Measurements from ENCODE around the gene TMEM229B. TPM values are rescaled to one million over a fixed set of nuclear protein-coding genes. Genes with fewer than 3 reads are reported as not detected.
A peak's percentile ranks its signal among the peaks of the same experiment; 100 is the strongest.
"Not testable (repeated sequence)": the region's sequence is repeated elsewhere in the genome, so short reads cannot be mapped to it uniquely, and the experiment has no call there.

The TMEM229B gene
- total RNA-seq, 1 donor from 2014 or later: 2.2 TPM

DNA sequence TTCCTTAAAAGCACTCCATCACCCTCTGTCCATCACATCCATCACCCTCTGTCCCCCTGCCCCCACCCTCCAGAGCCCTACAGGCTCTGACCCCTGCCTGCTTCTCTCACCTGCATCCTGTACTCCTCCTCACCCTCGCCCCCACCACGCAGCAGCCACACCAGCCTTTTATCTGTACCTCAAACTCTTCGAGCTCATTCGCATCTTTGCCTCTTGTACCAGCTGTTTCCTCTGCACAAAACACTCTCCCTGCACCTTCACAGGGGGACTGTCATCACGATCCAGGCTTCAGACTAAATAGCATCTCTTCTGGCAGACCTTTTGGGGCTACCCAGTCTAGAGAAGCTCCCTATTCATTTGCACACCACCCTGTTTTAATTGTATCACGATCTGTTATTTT is 24.1 kb downstream of the TMEM229B start:
- ATAC-seq: no peak
- no peak for DNase-seq
- intact Hi-C loops (cut with micrococcal nuclease): no loop called here

DNA sequence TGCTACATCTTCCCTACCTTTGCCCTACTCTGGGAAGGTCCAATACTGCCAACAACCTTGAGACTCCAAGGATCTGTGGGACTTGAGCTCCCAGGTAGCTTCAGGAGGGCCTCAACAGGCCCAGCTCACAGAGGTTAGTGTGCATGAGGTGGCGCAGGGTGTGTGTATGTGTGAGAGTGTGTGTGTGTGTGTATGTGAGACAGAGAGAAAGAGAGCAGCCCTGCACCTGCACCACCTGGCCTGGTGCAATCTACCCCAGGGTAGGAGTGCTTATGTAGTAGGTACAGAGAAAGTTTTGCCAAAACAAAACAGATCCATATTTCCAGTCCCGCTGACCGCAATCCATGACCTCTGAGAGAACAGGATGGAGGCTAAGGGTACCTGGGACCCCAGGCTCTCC is 24.6 kb downstream of the TMEM229B start:
- ATAC-seq (no peak), DNase-seq (no peak)
- intact Hi-C loops (cut with micrococcal nuclease): no loop called here

DNA sequence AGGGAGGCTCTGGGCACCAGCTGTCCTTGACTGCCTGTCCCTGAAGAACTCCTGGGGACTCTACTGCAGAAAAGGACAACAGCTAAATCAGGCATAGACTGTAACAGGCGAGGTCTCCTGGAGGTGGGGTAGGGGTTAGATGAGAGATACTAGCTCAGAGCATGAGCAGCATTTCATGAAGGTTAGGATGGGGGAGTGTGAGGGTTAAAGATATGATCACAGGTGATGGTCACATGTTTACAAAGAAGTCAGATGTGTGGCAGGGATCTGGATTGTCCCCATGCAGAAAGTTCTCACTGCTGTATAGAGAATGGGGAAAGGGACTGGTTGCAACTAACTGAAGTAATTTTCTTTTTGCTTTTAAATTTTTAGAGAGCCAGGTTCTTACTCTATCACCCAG is 26.5 kb downstream of the TMEM229B start:
- ATAC-seq: no peak
- DNase-seq: no peak
- intact Hi-C loops (cut with micrococcal nuclease): no loop called here

DNA sequence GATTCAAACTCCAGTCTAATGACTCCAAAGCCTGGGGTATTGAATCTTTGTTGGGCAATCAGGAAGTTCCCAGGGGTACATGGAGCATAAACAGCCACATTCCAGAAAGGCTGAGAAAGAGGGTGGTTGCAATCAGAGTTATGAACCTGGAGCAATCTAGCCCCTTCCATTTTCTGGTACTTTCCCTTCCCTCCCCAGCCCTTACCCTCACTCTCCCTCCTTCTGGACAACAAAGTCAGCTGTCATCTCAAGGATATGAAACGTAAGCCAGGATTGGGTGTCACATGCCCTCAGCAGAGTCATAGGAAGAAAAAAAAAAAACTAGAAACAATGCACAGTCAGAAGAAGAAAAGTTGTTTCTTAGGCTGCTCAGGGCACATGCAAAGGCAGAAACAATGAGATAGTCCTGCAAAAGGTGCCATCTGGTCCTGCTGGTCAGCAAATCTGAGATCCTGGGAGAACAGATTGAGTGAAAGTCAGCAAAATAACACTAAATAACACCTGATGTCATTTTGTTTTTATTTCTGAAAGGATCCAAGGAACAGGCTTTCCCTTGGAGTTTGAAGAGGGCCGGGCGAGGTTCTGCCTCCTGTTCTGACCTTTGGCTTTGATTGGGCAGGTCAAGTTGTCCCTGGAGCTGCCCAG is 27.1 kb downstream of the TMEM229B start:
- intact Hi-C loops (cut with micrococcal nuclease): no loop called here
- DNase-seq: no peak
- no peak for ATAC-seq

DNA sequence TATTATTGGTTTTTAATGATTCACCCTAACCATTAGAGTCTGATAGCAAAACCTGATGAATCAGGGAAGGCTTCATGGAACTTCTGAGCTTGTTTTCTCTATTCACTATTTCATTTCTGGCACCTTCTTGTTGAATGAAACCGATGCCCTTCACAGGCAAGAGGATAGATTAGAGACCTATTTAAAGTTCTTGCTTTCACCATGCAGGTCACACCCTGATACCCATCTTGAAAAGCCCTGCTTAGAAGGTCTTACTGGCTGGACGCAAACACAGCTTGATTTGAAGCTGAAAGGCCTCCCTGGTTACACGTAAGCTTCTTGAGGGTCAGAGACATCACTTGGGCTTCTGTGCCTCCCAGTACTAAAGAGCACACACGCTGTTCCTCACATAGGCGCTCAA is 29.2 kb downstream of the TMEM229B start:
- peak; percentile 50 for ATAC-seq
- no peak for DNase-seq
- intact Hi-C loops (cut with micrococcal nuclease): no loop called here

DNA sequence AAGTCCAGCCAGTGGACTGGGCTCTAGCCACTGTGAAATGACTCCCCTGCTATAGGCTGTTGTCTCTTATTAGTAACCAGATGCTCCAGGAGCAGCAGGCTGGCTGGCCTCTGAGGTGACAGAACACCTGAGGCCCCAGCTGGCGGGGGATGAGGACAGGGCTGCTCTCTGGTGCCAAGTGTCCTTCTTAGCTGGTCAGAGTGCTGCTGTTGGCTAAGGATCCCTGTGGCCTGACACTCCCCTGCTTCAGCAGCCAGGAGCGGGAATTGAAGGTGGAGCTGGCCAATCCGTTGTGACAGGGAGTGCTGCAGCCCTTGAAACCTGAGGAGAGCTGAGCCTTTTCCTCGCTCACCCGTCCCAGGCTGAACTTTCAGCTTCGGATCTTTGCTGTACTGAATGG is 30.7 kb downstream of the TMEM229B start:
- ATAC-seq (peak; percentile 88), DNase-seq (peak; percentile 61)

DNA sequence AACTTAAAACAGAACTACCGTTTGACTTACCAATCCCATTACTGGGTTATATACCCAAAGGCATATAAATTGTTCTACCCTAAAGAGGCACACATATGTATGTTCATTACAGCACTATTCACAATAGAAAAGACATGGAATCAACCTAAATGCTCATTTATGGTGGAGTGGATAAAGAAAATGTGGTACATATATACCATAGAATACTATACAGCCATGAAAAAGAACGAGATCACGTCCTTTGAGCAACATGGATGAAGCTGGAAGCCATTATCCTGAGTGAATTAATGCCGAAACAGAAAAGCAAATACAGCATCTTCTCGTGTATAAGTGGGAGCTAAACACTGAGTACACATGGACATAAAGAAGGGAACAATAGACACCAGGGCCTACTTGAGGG is 31.8 kb downstream of the TMEM229B start:
- intact Hi-C loops (cut with micrococcal nuclease): no loop called here
- DNase-seq: no peak

More for the DNA sequence above, 30.7 kb downstream of the TMEM229B start:
- intact Hi-C loops (cut with micrococcal nuclease): no loop called here

DNA sequence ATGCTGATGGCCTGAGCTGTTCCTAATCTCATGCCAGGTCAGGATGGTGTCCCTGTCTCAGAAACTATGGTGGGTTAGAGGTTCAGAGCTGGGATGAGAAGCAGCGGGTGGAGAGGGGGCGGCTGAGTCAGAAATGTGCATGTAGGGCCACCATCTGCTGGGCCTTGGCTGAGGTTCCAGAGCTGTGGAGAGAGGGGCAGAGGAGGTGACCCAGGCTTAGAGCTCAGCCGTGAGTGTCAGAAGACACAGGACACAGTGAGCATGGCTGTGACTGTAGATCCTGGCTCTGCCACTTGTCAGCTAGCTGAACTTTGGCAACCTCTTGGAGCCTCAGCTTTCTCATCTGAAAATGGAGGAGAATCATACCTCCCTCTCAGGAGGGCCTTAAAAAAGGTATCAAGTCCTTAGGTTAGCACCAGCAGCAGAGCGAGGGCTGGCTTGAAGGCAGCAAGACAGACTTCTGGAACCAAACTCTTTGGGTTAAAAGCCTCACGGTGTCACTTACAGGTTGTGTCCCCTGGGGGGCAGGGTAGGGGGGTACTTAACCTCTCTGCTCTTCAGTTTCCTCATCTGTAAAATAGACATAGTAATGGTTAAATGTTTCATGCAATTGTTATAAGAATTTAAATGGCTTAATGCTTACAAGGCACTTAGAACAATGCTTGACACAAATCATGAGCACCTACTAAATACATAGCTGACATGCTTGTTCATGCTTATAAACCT is 34.8 kb downstream of the TMEM229B start:
- DNase-seq: no peak
- ATAC-seq: peak; percentile 62
- intact Hi-C loops (cut with micrococcal nuclease): no loop called here

More for the DNA sequence above, 31.8 kb downstream of the TMEM229B start:
- ATAC-seq: no peak

DNA sequence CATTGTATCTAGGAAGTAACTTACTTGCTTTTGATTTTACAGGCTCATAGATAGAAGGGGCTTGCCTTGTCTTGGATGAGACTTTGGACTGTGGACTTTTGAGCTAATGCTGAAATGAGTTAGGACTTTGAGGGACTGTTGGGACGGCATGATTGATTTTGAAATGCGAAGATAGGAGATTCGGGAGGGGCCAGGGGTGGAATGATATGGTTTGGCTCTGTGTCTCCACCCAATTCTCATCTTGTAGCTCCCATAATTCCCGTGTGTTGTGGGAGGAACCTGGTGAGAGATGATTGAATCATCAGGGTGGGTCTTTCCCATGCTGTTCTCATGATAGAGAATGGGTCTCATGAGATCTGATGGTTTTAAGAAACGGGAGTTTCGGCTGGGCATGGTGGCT is 36.9 kb downstream of the TMEM229B start:
- intact Hi-C loops (cut with micrococcal nuclease); ATAC-seq: not testable (repeated sequence)

DNA sequence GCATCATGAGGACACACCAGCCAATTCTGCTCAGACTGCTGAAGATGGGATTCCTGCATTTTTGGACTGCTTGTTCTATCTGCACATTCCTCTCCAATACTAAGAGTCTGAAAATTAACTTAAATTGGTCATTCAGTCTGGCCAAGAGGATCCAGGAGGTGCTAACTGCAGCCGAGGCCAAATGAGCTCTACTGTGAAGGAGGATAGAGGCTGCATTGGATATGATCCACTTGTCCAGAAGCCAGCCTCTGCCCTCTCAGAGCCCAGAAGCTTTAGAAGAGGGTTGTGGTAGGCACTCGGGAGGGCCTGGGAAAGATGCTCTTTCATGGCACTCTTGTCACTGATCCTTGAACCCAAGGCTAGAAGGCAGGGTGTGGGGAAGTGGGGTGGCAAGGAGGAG is 39.4 kb downstream of the TMEM229B start:
- no peak for DNase-seq
- no peak for ATAC-seq
- intact Hi-C loops (cut with micrococcal nuclease): no loop called here

More for the DNA sequence above, 36.9 kb downstream of the TMEM229B start:
- not testable (repeated sequence) for DNase-seq

DNA sequence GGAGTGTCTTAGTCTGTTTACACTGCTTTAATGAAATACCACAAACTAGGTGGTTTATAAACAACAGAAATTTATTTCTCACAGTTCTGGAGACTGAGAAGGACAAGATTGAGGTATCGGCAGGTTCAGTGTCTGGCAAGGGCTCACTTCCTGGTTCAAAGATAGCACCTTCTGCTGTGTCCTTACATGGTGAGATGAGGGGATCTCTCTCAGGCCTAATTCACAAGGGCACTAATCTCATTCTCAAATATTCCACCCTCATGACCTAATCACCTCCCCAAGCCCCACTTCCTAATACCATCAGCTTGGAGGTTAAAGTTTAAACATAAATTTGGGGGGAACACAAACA is 41.5 kb downstream of the TMEM229B start:
- ATAC-seq: peak; percentile 50
- no peak for DNase-seq
- intact Hi-C loops (cut with micrococcal nuclease): no loop called here

DNA sequence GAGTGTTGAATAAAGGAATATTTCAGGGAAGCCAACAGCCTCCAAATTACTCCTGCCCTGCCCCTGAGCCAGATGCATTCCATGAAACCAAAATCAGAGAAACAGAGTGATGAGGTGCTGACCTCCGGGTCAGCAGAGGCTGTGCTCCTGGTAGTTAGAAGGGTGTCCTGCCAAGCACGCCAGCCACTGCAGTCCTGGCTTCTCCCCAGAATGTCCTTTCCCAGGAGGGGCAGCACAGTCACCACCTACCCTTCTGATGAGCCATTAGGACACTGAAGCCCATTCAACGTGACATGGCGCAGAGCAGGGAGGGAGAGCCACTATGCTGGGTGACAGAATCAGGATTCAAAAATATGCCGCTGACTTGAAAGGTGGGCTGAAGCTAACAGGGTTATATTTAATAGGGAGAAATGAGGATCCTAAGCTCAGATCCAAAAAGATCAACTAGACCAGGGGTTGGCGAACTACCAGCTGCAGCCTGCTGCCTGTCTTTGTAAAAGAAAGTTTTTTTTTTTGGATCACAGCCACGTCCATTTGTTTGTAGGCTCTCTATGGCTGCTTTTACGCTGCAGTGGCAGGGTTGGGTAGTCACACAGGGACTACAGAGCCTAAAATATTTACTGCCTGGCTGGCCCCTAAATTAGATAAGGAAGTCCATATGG is 42.0 kb downstream of the TMEM229B start:
- intact Hi-C loops (cut with micrococcal nuclease): no loop called here
- ATAC-seq (peak; percentile 85), DNase-seq (peak; percentile 69)

DNA sequence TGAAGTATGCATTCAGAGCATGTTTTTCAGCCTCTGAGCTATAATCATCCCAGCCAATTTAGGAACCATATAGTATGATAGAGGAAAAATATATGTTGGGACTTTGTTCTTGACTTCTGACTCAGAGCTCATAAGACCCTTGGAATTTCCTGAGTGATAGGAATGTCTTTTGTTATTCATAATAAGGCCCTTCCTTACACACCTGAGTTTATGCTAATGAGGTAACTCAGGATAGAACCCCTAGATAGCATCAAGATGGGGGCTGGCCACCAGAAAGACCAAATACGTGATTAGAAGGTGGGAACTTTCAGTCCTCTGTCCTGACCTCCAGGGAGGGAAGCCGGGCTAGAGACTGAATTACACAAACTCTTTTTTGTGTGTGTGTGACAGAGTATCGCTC is 44.1 kb downstream of the TMEM229B start:
- DNase-seq (no peak), ATAC-seq (no peak)
- intact Hi-C loops (cut with micrococcal nuclease): no loop called here

DNA sequence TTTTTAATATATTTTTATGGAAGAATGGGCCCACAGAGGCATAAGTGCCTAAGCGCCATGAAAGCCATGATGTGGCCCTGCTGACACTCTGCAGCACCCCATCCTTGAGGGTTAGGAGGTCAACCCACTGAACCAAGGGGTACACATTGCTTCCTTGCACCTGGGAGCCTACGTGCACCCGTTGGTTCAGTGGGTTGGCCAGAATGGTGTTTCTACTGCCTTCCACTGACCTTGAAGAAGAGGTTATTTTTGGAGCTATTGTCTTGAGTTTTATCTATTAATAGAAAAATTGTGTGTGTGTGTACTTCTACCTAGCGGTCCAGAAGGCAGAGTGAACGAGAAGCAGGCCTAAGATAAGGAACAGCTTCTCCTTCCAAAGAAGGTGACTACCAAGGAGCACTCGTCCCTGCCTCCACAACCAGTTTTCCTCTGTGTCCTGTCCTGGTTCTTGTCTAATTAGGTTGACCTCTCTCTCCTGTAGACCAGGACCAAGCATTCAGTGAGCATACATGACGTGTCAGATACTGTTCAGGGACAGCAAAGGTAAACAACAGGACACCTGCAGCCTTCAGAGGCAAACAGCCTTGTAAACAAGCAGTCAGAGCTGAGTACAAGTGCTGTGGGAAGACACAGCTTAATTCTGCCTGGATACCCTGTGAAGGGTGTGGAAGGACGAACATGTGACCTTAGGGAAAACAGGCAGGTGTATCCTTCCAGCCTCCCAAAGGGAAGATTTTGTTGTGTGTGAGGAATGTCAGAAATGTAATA is 46.2 kb downstream of the TMEM229B start:
- ATAC-seq (no peak), DNase-seq (no peak)
- intact Hi-C loops (cut with micrococcal nuclease): no loop called here

DNA sequence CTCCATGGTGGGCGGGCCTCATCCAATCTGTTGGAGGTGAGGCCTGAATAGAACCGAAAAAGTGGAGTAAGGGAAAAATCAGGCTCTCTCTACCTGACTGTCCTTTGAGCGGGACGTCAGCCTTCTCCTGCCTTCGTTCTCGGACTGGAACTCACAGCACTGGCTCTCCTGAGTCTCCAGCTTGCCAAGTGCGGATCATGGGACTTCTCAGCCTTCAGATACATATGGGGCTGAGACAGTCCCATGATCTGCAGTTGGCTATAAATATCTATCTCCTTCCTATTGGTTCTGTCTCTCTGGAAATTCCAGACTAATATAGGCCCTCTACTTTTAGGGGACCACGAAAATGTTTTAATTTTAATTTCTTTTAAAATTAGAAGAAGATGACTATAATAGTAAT is 46.8 kb downstream of the TMEM229B start:
- DNase-seq (peak; percentile 59), ATAC-seq (peak; percentile 87)
- intact Hi-C loops (cut with micrococcal nuclease): no loop called here

DNA sequence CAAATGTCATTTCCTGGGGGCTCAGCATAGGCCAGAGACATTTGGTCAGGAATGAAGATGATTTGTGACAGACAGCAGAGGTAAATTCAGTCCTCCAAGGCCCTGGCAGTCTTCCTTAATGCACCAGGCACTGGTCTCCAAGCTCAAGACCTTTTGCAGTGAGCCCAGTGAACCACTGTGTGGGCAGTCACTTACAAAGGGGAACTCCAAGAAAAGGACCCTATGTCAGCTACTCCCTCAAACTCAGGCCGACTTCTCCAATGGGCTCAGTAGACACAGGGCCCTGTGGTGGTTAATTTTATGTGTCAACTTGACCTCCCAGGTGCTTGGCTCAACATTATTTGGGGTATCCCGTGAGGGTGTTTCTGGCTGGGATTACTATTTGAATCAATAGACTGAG is 47.3 kb downstream of the TMEM229B start:
- intact Hi-C loops (cut with micrococcal nuclease): no loop called here
- DNase-seq (no peak), ATAC-seq (no peak)

DNA sequence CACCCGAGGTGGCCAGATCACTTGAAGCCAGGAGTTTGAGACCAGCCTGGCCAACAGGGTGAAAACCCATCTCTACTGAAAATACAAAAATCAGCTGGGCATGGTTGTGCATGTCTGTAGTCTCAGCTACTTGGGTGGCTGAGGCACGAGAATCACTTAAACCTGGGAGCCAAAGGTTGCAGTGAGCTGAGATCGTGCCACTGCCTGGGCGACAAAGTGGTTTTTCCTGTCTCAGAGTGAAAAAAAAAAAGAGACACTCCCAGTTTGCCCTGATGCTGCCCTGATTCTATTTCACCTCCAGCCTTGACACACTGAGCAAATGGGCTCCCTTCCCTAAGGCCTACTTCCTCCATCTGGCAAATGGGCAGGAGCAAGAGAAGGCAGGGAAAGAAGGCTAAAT is 48.0 kb downstream of the TMEM229B start:
- intact Hi-C loops (cut with micrococcal nuclease): no loop called here
- ATAC-seq (no peak), DNase-seq (no peak)

DNA sequence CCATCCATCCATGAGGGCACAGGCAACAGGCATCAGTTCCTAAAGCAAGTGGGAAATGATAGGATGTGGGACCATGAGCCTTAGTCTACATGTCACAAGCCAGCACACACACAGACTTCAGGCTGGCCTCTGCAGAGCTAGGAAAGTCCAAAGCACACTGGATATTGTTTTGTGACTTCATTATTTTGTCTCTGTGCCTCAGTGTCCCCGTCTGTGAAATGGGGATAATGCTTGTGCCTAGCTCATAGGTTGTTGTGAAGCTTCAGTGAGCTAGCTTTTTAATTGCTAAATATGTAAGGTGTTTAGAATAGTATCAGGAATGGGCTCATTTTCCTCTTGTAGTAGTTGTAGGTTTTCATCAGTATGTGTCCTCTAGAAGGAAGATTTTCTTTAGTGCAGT is 49.6 kb downstream of the TMEM229B start:
- intact Hi-C loops (cut with micrococcal nuclease): no loop called here
- ATAC-seq (no peak), DNase-seq (no peak)

DNA sequence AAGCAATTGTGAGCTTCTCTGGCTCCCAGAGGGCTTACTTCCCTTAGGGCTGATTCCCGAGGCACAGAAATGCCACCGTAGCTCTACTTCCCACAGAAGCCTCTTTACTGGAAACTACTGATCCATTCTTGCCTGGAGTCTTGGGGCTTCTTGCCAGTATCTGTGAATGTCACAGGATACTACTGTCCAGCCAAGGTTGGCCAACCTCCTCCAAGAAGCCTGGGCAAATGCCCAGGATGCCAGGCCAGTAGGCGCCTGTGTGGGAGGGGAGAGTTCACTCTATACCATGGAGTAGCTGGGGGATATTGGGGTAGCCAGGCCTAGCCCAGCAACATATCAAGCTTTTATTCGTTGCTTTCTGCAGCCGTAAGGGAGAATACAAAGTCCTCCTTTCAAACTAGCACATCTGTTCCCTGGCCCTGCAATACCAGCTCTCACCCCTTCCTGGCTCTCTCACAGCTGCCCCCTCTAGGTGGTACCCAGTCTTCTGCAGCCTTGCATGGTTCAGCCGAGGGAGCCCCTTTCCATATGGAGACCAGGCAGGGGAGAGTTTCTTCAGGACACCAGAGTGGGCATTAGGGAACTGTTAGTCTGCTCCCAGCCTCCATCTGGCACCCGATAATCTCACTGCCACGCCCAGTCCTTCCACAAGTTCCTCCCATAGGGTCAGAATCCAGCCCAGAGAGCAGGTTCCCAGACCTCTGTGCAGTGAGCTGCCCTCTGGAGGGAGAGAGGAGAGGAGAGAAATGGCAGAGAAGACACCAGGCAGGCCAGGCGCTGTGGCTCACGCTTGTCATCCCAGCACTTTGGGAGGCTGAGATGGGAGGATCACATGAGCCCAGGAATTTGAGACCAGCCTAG is 52.3 kb downstream of the TMEM229B start:
- intact Hi-C loops (cut with micrococcal nuclease): no loop called here
- ATAC-seq: no peak
- no peak for DNase-seq
